ENCODE measurements around the gene KCND1.
A peak's percentile ranks its signal among the peaks of the same experiment; 100 is the strongest.

The KCND1 gene

GRCh38 chrX:49001521-49002090 lies 30.0 kb upstream of the KCND1 start:
- in situ Hi-C loops (cut with HindIII; ENCODE audit: low sequenced_read_pairs): no loop called here
- TF ChIP-seq CTCF (IDR thresholded peaks at IDR 0.05; ENCODE audit: low read depth, low read length): no peak

GRCh38 chrX:49000636-49001035 lies 29.0 kb upstream of the KCND1 start:
- no peak for TF ChIP-seq CTCF (IDR thresholded peaks at IDR 0.05; ENCODE audit: low read depth, low read length)
- H3K4me3 ChIP-seq (ENCODE audit: low read depth, low read length): no peak overlapping the region
- in situ Hi-C loops (cut with HindIII; ENCODE audit: low sequenced_read_pairs): no loop called here
- no peak for DNase-seq (ENCODE audit: low read depth, low spot score)

More at GRCh38 chrX:49001521-49002090, 30.0 kb upstream of the KCND1 start:
- peak overlapping the region; percentile 70 for H3K4me3 ChIP-seq (ENCODE audit: low read depth, low read length)
- peak; percentile 27 for DNase-seq (ENCODE audit: low read depth, low spot score)

- in situ Hi-C loops (cut with HindIII; ENCODE audit: low sequenced_read_pairs): no loop called here
- H3K4me3 ChIP-seq (ENCODE audit: low read depth, low read length): no peak overlapping the region
- DNase-seq (ENCODE audit: low read depth, low spot score): no peak
- no peak for TF ChIP-seq CTCF (IDR thresholded peaks at IDR 0.05; ENCODE audit: low read depth, low read length)
Observed at GRCh38 chrX:48999030-48999429, 27.4 kb upstream of the KCND1 start.

- no peak overlapping the region for H3K4me3 ChIP-seq (ENCODE audit: low read depth, low read length)
- TF ChIP-seq CTCF (IDR thresholded peaks at IDR 0.05; ENCODE audit: low read depth, low read length): no peak
- in situ Hi-C loops (cut with HindIII; ENCODE audit: low sequenced_read_pairs): no loop called here
- no peak for DNase-seq (ENCODE audit: low read depth, low spot score)
Observed at GRCh38 chrX:48998391-48998790, 26.7 kb upstream of the KCND1 start.

- in situ Hi-C loops (cut with HindIII; ENCODE audit: low sequenced_read_pairs): no loop called here
- H3K4me3 ChIP-seq (ENCODE audit: low read depth, low read length): no peak overlapping the region
- no peak for TF ChIP-seq CTCF (IDR thresholded peaks at IDR 0.05; ENCODE audit: low read depth, low read length)
- no peak for DNase-seq (ENCODE audit: low read depth, low spot score)
Observed at GRCh38 chrX:48997865-48998264, 26.2 kb upstream of the KCND1 start.

- no peak for TF ChIP-seq CTCF (IDR thresholded peaks at IDR 0.05; ENCODE audit: low read depth, low read length)
- in situ Hi-C loops (cut with HindIII; ENCODE audit: low sequenced_read_pairs): no loop called here
- no peak overlapping the region for H3K4me3 ChIP-seq (ENCODE audit: low read depth, low read length)
- DNase-seq (ENCODE audit: low read depth, low spot score): no peak
Observed at GRCh38 chrX:48997455-48997854, 25.8 kb upstream of the KCND1 start.

GRCh38 chrX:48996969-48997368 lies 25.3 kb upstream of the KCND1 start:
- no peak overlapping the region for H3K4me3 ChIP-seq (ENCODE audit: low read depth, low read length)
- in situ Hi-C loops (cut with HindIII; ENCODE audit: low sequenced_read_pairs): no loop called here
- no peak for DNase-seq (ENCODE audit: low read depth, low spot score)
- TF ChIP-seq CTCF (IDR thresholded peaks at IDR 0.05; ENCODE audit: low read depth, low read length): no peak

Data from astrocyte of the spinal cord (primary cell).